ENCODE results near the gene WNK1.
"Not testable (repeated sequence)": the region's sequence is repeated elsewhere in the genome, so short reads cannot be mapped to it uniquely, and the experiment has no call there.

WNK1 gene

GRCh38 chr12:751999-752694 lies at the start of gene WNK1:
Gene WNK1, plus strand, starts transcription at chr12:752579. Its CDS starts 987 bp downstream, at chr12:753566.
- DNase-seq: peak; percentile 93

GRCh38 chr12:704516-705242 lies 47.7 kb upstream of the WNK1 start:
- no peak for DNase-seq

GRCh38 chr12:708084-708483 lies 44.3 kb upstream of the WNK1 start:
- not testable (repeated sequence) for DNase-seq

- DNase-seq: no peak
Observed at GRCh38 chr12:709455-710020, 42.8 kb upstream of the WNK1 start.

- no peak for DNase-seq
Observed at GRCh38 chr12:712172-712863, 40.1 kb upstream of the WNK1 start.

GRCh38 chr12:713281-713875 lies 39.0 kb upstream of the WNK1 start:
- no peak for DNase-seq

- DNase-seq: no peak
Observed at GRCh38 chr12:716506-716905, 35.9 kb upstream of the WNK1 start.

- DNase-seq: no peak
Observed at GRCh38 chr12:718756-719102, 33.6 kb upstream of the WNK1 start.

- no peak for DNase-seq
Observed at GRCh38 chr12:720231-720941, 32.0 kb upstream of the WNK1 start.

- no peak for DNase-seq
Observed at GRCh38 chr12:724194-724855, 28.1 kb upstream of the WNK1 start.

GRCh38 chr12:725076-725475 lies 27.3 kb upstream of the WNK1 start:
- DNase-seq: no peak

- DNase-seq: no peak
Observed at GRCh38 chr12:726281-727140, 25.9 kb upstream of the WNK1 start.

- no peak for DNase-seq
Observed at GRCh38 chr12:727321-727720, 25.1 kb upstream of the WNK1 start.

- no peak for DNase-seq
Observed at GRCh38 chr12:728781-729180, 23.6 kb upstream of the WNK1 start.

- DNase-seq: no peak
Observed at GRCh38 chr12:729221-729620, 23.2 kb upstream of the WNK1 start.

- no peak for DNase-seq
Observed at GRCh38 chr12:730550-730949, 21.8 kb upstream of the WNK1 start.

- DNase-seq: no peak
Observed at GRCh38 chr12:737122-737739, 15.1 kb upstream of the WNK1 start.

GRCh38 chr12:738712-739111 lies 13.7 kb upstream of the WNK1 start:
- DNase-seq: no peak

- DNase-seq: no peak
Observed at GRCh38 chr12:739349-739748, 13.0 kb upstream of the WNK1 start.

GRCh38 chr12:740921-741320 lies 11.5 kb upstream of the WNK1 start:
- no peak for DNase-seq

Measured in NCI-H1436 treated with DMSO at 0.1 percent for 48 hours (cell line).